OCI-M1 (cell line): ENCODE data around the gene GPR137C.
"Not testable (repeated sequence)": the region's sequence is repeated elsewhere in the genome, so short reads cannot be mapped to it uniquely, and the experiment has no call there.

ENCODE experiments used
- DNase-seq: peaks from one replicate; lab custom pipeline; 2025; lab: John Stamatoyannopoulos, UW

Gene GPR137C

GRCh38 chr14:52563120-52563519 is 10.5 kb downstream of the GPR137C start:
- peak; percentile 8 for DNase-seq

GRCh38 chr14:52568454-52568853 is 15.8 kb downstream of the GPR137C start:
- not testable (repeated sequence) for DNase-seq

DNA sequence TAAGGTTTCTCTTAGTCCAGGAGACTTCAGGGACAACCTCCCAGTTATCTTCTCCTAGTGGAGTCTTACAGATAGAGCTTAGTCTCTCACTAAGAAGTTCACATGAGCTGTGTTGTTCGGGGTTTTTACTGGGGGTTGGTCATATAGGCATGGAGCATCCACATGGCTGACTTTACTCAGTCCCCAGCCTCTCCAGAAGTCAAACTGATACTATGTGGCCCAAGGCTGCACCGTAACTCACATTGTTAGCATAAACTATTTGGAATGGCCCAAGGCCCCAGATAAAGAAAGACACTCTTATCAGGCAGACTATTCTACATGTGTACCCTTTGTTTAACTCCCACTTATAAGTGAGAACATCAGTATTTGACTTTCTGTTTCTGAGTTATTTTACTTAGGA is 23.2 kb downstream of the GPR137C start:
- DNase-seq: no peak

DNA sequence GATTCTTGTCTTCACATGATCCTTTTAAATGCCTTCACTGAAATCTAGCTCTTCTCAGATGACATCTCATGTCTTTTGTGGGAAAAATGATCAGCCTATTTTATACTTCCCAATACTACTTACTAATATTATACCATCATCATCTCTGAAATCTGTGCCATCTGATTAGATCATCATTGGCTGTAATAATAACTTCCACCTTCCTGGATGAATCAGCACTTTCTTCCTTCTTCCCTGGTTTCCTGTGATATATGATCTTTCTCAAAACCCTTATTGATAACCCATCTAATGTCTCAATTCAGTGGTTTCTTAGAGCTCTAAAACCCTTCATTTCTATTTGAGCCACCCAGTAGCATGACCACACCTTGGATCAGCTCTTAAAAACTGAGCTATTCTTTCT is 30.9 kb downstream of the GPR137C start:
- no peak for DNase-seq

- DNase-seq: no peak
Observed at GRCh38 chr14:52589646-52590045, 37.0 kb downstream of the GPR137C start.

DNA sequence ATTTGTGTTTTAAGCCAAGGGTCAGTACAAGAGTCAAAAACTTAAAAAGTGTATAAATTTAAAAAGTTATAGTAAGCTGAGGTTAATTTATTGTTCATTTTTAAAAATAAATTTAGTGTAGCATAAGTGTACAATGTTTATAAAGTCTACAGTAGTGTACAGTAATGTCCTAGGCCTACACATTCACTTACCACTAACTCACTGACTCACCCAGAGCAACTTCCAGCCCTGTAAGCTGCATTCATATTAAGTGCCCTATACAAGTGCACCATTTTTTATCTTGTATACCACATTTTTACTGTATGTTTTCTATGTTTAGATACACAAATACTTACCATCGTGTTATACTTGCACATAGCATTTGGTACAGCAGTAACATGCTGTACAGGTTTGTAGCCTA is 37.7 kb downstream of the GPR137C start:
- DNase-seq: no peak

- no peak for DNase-seq
Observed at GRCh38 chr14:52596320-52596719, 43.7 kb downstream of the GPR137C start.

GRCh38 chr14:52596861-52597260 is 44.2 kb downstream of the GPR137C start:
- no peak for DNase-seq

GRCh38 chr14:52598568-52598967 is 45.9 kb downstream of the GPR137C start:
- no peak for DNase-seq

DNA sequence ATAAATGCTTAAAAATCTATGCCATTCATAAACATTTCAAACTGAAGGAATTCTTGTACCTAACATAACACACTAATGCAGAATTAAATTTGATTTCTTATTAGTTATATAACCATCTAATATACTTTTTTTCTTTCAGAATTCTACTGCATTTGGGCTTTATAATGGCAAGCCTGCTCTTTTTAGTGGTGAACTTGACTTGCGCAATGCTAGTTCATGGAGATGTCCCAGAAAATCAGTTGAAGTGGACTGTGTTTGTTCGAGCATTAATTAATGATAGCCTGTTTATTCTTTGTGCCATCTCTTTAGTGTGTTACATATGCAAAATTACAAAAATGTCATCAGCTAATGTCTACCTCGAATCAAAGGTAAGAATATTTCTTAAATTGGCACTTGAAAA is 47.3 kb downstream of the GPR137C start:
- no peak for DNase-seq

GRCh38 chr14:52602131-52602530 is 49.5 kb downstream of the GPR137C start:
- peak; percentile 22 for DNase-seq

DNA sequence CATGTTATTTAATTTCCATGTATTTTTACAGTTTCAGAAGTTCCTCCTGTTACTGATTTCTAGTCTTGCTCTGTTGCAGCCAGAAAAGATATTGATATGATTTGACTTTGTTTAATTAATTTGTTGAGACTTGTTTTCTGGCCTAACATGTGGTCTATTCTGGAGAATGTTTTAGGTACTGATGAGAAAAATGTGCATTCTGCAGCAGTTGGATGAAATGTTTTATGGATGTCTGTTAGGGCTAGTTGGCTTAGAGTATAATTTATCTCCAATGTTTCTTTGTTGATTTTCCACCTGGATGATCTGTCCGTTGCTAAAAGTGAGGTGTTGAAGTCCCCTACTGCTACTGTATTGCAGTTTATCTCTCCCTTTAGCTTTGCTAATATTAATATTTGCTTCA is 54.4 kb downstream of the GPR137C start:
- no peak for DNase-seq

DNA sequence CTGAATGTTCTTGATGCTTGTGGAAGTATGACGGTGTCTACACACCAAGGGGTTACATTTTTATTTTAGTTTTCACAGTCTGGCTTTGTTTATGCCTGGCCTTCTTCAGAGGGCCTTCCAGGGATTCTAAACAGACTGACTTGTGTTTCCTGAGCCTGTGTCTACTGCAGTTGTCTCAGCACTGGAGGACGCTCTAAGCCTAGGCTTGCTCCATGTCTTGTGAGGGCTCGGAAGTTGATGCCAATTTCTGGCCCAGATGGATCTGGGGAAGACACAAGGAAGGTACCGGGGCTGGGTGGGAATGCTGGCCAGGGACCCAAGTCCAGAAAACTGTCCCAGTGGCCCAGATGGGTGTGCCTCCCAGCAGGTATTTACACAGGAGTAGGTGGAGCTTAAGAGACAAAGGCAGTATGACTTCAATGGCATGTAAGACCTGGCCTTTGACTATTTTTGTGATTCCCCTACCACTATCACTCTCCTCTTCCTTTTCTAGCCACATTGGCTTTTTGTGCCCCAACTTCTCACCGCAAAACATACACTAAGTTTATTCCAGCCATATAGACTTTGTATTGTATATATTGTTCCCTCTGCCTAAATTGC is 56.9 kb downstream of the GPR137C start:
- no peak for DNase-seq

- DNase-seq: no peak
Observed at GRCh38 chr14:52610187-52610586, 57.6 kb downstream of the GPR137C start.

DNA sequence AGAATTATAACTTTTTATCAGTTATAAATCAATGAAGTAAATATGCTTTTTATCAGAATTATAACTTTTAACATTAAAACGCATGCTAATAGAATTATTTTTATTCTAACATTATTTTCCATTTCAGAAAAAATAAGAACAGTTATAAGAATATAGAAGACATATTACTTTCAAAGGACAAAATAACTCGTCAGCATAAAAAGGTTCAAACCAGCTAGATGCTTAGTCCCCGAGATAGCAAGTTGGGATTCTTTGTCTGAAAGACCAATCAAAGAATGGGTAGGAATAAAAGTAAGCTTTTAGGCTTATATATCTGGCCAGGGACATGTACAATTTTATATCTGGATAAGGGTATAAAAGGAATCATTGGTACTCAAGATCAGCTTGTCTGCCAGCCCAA is 66.0 kb downstream of the GPR137C start:
- DNase-seq: no peak

DNA sequence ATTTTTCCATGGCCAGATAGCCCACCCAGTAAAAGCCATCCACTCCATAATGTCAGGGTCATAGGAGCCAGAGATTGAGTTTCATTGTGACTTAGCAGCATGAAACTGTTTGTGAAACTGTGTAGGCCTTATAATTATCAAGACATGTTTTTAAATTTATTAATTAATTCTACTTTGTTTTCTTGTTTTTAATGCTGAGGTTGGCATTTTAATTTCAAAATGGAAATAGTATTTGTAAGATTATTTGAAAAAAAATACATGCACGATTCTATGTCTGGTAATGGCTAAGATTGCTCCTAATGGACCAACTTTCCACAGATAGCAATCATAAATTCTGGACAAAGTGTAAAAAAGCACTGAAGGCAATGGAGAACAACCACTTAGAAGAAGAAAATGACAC is 67.1 kb downstream of the GPR137C start:
- no peak for DNase-seq

DNA sequence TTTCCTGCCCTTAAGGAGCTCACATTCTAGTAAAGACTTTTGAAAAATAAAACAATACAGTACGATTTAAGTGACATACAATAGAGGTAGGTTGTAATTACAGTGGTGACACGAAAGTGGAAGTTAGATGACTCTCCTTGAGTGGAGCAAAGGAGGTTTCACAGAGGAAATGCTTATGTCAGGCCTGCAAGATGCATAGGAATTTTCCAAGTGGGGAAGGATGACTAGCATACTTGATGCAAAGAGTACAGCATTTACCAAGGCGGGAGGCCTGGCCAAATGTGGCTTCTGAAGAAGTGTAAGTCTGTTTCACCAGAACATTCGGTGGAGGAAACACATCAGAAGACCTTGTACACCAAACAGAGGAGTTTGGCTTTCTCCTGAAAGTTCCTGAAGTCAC is 87.5 kb downstream of the GPR137C start:
- no peak for DNase-seq

GRCh38 chr14:52641745-52642144 is 89.1 kb downstream of the GPR137C start:
- DNase-seq: no peak

GRCh38 chr14:52649511-52649910 is 96.9 kb downstream of the GPR137C start:
- DNase-seq: no peak

GRCh38 chr14:52650774-52651173 is 98.1 kb downstream of the GPR137C start:
- no peak for DNase-seq

DNA sequence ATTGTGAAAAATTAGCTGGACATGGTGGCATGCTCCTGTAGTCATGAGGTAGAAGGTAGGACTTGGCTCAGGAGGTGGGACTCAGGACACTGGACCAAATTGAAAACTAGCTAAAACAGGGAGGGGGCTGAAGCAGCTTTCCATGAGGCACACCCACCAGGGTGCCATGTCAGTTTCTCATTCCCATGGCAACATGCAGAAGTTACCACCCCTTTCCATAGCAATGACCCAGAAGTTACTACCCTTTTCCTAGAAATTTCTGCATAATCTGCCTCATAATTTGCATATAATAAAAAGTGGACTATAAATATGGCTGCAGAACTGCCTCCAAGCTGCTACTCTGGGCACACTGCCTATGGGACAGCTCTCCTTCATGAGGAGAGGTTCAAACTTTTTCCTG is 104.3 kb downstream of the GPR137C start:
- no peak for DNase-seq

GRCh38 chr14:52660325-52660724 is 107.7 kb downstream of the GPR137C start:
- no peak for DNase-seq

GRCh38 chr14:52660832-52661231 is 108.2 kb downstream of the GPR137C start:
- DNase-seq: no peak

DNA sequence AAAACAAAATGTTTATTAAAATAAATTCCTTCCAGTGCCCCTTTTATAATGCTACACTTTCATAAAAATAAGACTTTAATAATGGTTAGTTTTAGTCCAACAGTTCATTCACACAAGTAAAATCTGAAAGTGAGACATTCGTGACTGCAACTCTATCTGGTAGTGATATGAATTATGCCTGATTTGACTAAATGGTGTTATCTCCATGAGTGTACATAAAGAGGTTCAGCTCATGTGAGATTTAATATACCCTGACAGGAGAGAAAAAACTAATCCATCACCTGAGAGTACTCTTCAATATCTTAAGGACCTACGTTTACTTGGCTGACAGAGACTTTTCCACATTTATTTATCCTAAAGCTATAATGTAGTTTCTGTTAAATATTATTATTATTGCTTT is 108.7 kb downstream of the GPR137C start:
- no peak for DNase-seq

GRCh38 chr14:52663850-52664249 is 111.2 kb downstream of the GPR137C start:
- DNase-seq: no peak
